SHP77 (cell line): ENCODE data around the gene UXS1.

Experiments used
- DNase-seq, 2 experiments: peaks; one replicate each; lab custom pipeline; 2025; lab: John Stamatoyannopoulos, UW

Gene UXS1

DNA sequence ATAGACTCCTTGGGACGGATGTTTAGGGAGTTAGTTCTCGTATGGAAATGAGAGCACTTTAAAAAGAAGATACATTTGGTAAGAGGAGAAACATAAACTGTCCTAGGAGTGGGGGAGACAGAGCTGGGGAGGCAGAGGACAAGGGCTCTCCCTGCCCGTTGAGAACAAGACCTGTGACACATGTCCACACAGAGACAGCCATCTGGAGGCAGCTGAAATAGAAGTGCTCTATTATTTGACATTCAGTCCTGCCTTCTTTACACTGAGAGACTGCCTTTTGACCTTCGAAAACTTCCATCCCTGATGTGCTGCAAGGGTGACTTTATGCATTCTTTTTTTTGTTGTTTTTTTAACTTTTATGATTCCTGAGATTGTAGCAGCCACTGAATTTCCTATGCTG lies 150.1 kb downstream of the UXS1 start:
- DNase-seq: no peak
